ENCODE measurements around the gene FBXO34.

- TF ChIP-seq POLR2A (IDR thresholded peaks at IDR 0.05), result no peak
- TF ChIP-seq, protein P1, sequence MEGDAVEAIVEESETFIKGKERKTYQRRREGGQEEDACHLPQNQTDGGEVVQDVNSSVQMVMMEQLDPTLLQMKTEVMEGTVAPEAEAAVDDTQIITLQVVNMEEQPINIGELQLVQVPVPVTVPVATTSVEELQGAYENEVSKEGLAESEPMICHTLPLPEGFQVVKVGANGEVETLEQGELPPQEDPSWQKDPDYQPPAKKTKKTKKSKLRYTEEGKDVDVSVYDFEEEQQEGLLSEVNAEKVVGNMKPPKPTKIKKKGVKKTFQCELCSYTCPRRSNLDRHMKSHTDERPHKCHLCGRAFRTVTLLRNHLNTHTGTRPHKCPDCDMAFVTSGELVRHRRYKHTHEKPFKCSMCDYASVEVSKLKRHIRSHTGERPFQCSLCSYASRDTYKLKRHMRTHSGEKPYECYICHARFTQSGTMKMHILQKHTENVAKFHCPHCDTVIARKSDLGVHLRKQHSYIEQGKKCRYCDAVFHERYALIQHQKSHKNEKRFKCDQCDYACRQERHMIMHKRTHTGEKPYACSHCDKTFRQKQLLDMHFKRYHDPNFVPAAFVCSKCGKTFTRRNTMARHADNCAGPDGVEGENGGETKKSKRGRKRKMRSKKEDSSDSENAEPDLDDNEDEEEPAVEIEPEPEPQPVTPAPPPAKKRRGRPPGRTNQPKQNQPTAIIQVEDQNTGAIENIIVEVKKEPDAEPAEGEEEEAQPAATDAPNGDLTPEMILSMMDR (IDR thresholded peaks at IDR 0.05), result no peak
Measured at GRCh38 chr14:55267820-55268219, 3.4 kb upstream of the FBXO34 start.

Data from adrenal gland (tissue), 5 donors.